GM21737 (cell line): Measurements from ENCODE around the gene LTO1.

Experiments
- ATAC-seq: cut with Tn5 transposase; IDR thresholded peaks from one replicate; pipeline ENCODE4 v1.9.1; 2021; ENCODE audit warnings: mild to moderate bottlenecking, moderate library complexity; ENCODE audit not compliant: unreplicated experiment

The LTO1 gene

DNA sequence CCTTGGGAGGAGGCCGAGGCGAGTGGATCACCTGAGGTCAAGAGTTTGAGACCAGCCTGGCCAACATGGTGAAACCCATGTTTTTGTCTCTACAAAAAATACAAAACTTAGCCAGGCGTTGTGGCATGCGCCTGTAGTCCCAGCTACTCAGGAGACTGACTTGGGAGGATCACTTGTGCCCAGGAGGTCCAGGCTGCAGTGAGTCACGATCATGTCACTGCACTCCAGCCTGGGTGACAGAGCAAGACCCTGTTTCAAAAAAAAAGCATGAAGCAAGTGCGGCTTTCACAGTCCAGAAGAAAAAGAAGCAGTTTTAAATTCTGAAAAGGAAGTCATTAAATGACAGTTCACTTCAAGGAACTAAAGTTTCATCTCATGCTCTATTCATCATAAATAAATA, 7.1 kb upstream of the LTO1 start:
- no peak for ATAC-seq

DNA sequence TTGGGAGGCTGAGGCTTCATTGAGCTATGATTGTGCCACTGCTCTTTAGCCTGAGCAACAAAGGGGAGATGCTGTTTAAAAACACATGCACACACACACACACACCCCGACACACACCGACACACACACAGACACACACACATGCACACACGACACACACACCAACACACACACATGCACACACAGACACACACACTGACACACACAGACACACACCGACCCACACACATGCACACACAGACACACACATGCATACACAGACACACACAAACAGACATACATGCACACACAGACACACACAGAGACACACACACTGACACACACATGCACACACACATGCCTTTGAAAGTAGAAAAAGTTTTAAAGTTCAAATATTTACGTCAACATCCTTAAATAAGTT, 5.5 kb upstream of the LTO1 start:
- no peak for ATAC-seq

DNA sequence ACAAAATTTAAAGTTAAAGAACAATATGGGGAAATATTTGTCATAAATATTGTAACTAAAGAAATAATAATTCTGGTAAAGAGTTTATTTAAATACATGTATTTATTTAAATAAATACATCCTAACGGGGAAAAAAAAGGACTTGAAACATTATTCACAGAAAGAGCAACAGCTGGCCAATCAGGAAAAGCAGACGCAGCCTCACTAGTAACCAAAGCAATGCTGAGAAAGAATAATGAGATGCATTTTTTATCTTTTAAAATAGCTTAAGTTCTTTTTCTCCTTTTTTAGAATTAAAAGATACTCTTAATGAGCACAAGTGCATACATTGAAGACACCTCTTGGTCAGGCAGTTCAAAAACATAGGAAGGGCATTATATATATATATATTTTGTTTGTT, 2.6 kb upstream of the LTO1 start:
- no peak for ATAC-seq

GRCh38 chr11:69674267-69674885, 777 bp downstream of the LTO1 start:
- ATAC-seq: no peak

- ATAC-seq: no peak
Measured at GRCh38 chr11:69671734-69672465, 3.3 kb downstream of the LTO1 start.

DNA sequence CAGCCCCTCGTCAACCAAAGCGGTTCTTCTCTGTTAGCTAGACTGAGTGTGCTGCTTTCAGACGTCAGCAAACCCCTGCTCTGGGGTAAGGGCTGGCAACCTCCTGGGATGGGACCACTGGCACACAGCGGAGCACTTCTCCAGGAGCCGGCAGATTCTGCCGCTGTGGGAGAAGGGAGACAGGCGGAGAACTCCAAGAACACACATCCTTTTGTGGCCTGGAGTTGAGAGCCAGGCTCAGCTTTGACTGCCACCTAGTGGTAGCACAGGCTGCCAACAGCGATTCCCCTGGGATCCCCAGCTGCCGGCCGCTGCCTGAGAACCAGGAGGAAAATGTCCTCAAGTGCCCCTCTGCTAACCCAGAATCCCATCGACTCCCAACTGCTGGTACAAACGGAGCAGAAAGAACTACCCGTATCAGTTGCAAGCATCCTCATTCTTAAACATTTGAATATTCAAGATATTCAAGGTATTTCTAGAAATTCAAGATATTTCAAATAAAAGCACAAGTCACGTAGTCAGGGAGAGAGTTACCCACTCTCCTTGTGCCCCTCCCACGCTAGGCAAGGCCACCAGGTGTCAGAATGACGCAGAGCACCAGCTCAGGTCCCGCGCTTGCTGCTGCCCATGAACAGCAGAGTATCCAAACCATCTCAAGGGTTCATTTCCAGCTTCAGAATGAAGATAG, 4.9 kb downstream of the LTO1 start:
- ATAC-seq: no peak

GRCh38 chr11:69669486-69669885, 5.7 kb downstream of the LTO1 start:
- no peak for ATAC-seq

DNA sequence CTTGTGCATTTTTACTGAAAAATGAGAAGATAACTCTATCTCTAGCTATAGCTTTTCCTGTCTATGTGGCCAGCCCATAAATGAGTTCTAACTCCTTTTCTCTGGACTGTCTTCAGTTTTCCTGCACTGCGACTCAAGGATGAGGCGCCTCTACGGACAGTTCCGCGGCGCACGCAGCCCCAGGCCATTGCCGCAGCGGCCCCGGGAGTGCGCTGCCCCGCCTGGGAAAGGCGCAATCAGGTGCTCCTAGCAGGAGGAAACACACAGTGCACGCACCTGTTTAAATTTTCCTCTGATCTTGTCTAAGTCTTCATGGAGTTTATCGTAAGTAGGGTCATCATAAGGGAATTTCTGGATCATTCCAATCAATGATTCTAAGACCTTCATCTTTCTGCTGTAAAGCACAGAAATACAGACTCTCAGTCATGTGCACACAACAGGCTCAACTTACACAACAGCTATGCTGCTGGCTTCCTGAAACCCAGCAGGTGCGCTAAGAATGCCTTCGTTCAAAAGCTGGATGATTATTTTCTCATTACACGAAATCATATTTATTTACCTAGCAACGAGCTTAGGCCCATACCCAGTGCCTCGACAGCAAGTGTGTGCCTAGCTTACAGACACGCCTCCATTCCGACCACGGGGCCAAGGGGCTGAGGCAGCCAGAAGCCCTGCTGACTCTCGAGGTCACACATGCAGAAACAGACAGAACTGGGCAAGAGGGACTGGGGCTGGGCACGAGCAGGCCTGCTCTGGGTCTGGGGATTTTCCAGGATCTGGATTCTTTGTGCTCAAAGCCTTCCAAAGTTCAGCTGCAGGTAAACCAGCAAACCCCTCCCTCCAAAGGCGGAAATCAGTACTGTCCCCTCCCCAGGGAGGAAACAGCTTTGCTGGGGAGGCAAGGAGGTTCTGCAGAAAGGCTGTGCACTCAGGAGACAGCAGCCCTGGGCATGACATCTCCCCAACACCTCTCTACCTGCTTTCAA, 7.2 kb downstream of the LTO1 start:
- no peak for ATAC-seq

DNA sequence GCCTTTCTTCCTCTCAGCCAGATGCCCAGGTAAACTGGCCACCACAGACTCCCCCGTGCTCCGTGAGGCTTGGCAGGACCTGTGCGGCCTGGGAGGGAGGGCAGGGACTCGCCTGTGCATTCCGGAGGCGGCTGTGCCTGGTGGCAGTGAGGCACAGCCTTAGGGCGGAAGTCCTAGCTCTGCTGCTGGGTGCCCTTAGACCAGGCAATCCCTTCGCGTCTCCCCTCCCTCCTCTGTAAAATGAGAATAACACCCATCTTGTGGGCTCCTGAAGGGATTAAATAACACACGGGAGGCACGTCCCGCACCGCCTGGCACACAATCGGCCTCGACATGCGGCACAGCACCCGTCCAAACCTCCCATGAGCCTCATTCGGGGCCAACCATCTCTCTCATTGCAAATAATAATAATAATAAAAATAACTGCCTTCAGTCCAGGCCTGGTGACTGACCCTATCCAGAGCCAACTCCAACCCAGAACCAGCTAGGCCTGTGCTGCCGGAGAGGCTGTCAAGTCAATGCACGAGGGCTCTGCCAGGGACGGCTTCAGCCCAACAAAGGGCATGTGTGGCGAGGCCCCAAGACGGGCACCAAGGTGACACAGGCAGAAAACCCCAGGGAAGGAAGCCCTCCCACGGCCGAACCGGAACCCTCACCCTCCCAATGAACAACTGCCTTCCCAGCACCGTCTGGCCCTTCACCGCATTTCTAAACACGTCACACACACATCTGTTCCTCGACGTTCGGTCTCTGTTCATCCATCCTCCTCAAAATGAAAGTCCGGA, 8.2 kb downstream of the LTO1 start:
- ATAC-seq: no peak

GRCh38 chr11:69666261-69666660, 8.9 kb downstream of the LTO1 start:
- no peak for ATAC-seq

- no peak for ATAC-seq
Measured at GRCh38 chr11:69665669-69666068, 9.5 kb downstream of the LTO1 start.

DNA sequence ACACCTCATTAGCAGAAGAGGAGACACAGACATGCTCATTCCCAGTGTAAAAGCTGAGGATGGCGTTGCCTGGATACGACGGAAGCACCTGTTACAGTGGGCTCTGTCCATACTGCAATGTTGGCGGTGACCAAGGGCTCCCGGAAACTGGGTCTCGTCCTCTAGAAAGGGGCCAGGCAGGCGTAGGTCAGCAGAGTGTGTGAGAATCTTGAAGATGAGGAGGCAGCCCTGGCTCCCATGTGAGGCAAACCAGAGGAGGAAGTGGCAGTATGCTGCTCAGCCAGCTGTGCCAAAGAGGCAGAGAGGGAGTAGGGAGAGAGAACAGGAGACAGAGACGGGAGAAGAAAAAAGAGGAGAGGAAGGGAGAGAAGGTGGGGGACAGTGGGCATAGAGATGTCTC, 10.3 kb downstream of the LTO1 start:
- ATAC-seq: no peak

DNA sequence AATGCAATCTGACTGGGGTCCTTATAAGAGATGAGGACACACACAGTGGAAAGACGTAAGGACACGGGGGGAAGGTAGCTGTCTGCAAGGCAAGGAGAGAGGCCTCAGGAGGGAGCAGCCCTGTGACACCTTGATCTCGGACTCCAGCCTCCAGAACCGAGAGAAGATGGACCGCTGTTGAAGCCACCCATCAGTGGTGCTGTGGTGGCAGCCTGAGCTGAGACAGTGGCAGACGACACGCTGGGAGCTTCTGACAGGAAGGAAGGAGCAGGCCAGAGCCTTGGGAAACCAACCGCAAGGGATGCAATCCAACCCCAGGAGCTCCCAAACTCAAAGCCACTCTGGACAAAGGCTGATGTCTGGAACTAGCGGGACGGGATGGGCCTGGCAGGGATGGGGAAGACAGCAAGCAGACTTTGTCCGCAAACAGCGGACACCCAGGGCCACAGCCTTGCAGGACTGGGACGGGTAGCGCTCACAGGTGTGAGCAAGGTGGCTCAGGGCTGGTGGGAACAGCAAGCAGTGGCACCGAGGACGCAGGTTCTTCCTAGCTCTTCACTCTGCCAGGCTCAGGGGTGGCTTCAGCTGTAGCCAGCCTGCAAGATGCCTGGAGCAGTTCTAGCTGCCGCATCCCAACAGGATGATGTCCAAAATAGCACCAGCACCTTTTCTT, 10.9 kb downstream of the LTO1 start:
- no peak for ATAC-seq

- ATAC-seq: no peak
Measured at GRCh38 chr11:69663326-69663725, 11.8 kb downstream of the LTO1 start.

GRCh38 chr11:69662806-69663205, 12.3 kb downstream of the LTO1 start:
- no peak for ATAC-seq

DNA sequence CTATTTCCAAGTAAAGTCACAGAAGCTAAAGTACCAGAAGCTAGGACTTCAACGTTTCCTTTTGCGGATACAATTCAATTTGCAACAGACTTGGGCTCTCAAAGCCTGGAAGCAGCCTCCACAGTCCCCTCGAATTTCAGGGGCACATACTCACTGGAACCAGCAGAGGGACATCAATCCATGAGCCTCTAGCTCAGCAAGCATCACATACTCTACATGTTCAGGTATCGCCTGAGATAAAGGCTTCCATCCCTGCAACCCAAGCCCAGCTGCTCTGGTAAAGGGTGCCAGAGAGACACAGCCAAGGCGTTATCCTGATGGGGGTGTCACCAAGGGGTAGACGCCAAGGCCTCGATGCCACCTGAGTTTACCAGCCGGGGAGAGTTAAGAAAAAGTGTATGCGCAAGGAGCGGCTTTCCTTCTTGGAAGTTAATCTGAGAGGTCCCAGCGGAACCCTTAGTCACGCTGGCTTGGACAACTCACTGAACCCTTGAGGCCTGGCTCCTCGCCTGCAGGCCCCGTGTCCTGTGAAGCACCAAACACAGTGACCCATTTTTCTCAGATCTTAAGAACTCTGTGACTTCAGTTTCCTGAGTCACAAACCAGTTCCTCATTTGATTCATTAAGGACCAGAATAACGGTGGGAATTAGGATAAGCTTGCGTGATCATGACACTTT, 13.0 kb downstream of the LTO1 start:
- no peak for ATAC-seq

DNA sequence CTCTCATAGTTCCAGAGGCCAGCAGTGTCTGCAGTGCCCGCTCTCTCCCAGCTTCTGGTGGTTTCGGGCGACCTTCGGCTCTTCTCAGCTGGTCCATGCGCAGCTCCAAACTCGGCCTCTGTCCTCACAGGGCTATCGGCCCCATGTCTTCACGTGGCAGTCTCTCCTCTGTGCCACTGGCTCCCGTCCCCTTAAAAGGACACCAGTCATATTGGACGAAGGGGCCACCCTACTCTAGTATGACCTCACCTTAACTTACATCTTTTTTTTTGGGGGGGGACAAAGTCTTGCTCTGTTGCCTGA, 13.8 kb downstream of the LTO1 start:
- ATAC-seq: no peak

DNA sequence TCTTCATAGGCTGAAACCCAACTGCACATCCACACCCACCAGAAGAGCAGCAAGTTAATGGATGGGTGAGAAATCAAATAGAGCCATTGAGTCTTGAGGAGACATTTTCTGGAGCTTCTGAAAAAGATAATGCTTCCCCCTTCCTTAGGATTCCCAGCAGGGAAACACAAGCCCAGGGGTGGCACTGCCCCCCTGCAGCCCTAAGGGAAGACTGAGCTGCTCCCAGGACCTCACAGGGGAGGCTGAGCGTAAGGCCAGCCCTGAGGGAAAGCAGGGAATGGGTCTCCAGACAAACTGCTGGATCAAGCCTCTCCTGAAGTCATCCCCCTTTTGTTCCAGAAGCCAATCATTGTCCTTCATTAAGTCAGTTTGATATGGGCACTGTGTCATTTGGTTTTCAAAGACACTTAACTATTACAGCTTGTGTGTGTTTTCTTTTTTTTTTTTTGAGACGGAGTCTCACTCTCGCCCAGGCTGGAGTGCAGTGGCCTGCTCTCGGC, 15.1 kb downstream of the LTO1 start:
- ATAC-seq: no peak

DNA sequence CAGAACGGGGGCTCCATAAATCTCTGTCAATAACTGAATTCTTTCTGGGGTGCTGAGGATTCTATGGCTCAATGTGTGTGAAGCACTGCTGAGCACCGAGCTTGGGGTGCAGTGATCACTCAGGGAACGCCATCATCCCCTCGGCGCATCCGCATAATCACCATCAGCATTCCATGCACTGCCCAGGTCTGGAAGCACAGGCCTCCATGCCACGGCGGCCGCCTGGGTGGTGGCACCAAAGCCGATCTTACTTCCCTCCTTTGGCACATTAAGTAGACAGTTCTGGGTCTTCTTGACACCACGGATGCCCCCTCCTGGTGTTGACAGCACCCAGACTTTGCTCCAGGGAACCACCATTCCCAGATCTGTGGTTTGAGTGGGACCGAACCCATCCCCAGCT, 15.6 kb downstream of the LTO1 start:
- ATAC-seq: no peak
